ENCODE results near the gene TOB1. TPM values are rescaled to one million over a fixed set of nuclear protein-coding genes. Genes with fewer than 3 reads are reported as not detected.
"Not testable (repeated sequence)": the region's sequence is repeated elsewhere in the genome, so short reads cannot be mapped to it uniquely, and the experiment has no call there.

Gene TOB1
- total and polyA plus RNA-seq, 2 experiments from 2014 or later = 8.4 to 93.8 TPM

GRCh38 chr17:50898369-50899004 is 32.3 kb upstream of the TOB1 start:
- in situ Hi-C loops (cut with MboI) = no loop called here
- no peaks in the 10 kb centered on the region for H3K9me3 ChIP-seq (ENCODE audit: low read depth)
- TF ChIP-seq EZH2phosphoT487 (IDR thresholded peaks at IDR 0.05; ENCODE audit: insufficient read depth, low read depth) (no peak), EZH2 (IDR thresholded peaks at IDR 0.05; ENCODE audit: insufficient read depth, poor library complexity, severe bottlenecking) (no peak)
- H3K9me2 ChIP-seq (ENCODE audit: insufficient read depth) = no peaks in the 10 kb centered on the region
- no peaks in the 10 kb centered on the region for H4K20me1 ChIP-seq (ENCODE audit: insufficient read depth)
- H3K9ac ChIP-seq = no peak overlapping the region
- DNase-seq = no peak
- no peak overlapping the region for H3K4me2 ChIP-seq (ENCODE audit: unreplicated experiment)
- H3K27me3 ChIP-seq (replicated peaks; ENCODE audit: insufficient read depth) = no peaks in the 10 kb centered on the region
- H3F3A ChIP-seq (ENCODE audit: insufficient read depth) = no peaks in the 10 kb centered on the region
- no peak overlapping the region for H3K27ac ChIP-seq
- 86 to 90% methylated on average over 4 of the region's 4 CpGs for WGBS, 2 experiments (ENCODE audit: low coverage in 1 of 2, low lambda C conversion rate in 2 of 2, missing lambda C conversion rate in 2 of 2)
- H2AFZ ChIP-seq = no peak overlapping the region
- H3K36me3 ChIP-seq (ENCODE audit: low read depth) = no peaks in the 10 kb centered on the region
- no peaks in the 10 kb centered on the region for H3K79me2 ChIP-seq (ENCODE audit: insufficient read depth)
- H3K4me1 ChIP-seq (ENCODE audit: insufficient read depth) = no peaks in the 10 kb centered on the region
- no peak overlapping the region for H3K4me3 ChIP-seq

- H3F3A ChIP-seq (ENCODE audit: insufficient read depth); in situ Hi-C loops (cut with MboI); H3K27me3 ChIP-seq (replicated peaks; ENCODE audit: insufficient read depth); H3K4me2 ChIP-seq (ENCODE audit: unreplicated experiment); DNase-seq; H4K20me1 ChIP-seq (ENCODE audit: insufficient read depth); H3K4me3 ChIP-seq; H3K27ac ChIP-seq; H3K79me2 ChIP-seq (ENCODE audit: insufficient read depth); H3K9me3 ChIP-seq (ENCODE audit: low read depth); H3K9me2 ChIP-seq (ENCODE audit: insufficient read depth); H3K36me3 ChIP-seq (ENCODE audit: low read depth); H3K9ac ChIP-seq; H2AFZ ChIP-seq; H3K4me1 ChIP-seq (ENCODE audit: insufficient read depth): not testable (repeated sequence)
- 71 to 72% methylated on average over 4 of the region's 4 CpGs for WGBS, 2 experiments (ENCODE audit: low coverage in 1 of 2, low lambda C conversion rate in 2 of 2, missing lambda C conversion rate in 2 of 2)
Measured at GRCh38 chr17:50894513-50894912, 28.4 kb upstream of the TOB1 start.

DNA sequence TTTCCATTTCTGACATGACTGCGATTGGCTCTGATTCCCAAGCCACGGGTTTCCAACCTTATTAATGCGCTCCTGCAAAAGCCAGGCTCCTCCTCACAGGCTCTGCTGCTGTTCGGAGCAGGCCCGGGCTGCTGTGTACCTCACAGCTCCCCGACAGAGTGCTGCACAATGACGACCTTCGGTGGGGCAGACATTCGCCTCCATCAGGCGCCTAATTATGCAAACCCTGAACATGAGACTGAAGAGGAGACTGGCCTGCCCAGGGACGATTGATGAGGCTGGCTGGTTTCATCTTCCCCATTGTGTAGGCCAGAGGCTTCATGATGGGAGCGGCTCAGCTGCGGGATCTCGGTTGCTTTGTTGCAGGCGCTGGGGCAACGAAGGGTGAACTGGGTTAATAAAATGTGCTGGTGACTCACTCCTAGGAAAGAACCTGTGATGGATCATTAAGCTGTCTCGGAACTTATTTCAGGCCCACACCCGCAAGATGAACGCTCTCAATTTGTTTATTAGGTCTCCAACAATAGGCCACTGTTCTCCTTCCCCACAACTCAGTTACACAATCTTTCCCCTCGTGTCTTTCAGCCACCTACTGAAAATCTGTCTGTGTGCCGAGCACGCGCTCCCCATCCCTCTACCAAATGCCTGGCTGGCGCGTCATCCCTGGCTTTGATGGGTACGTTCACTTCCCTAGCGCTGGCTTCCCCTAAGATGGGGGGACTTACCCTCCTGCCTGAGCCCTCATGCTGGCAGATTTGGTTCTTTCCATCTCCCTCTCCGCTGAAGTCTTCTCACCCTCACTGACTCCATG is 27.2 kb upstream of the TOB1 start:
- 76 to 83% methylated on average over 27 to 28 of the region's 28 CpGs for WGBS, 2 experiments (ENCODE audit: low coverage in 1 of 2, low lambda C conversion rate in 2 of 2, missing lambda C conversion rate in 2 of 2)
- no peaks in the 10 kb centered on the region for H3K27me3 ChIP-seq (replicated peaks; ENCODE audit: insufficient read depth)
- DNase-seq = peak; percentile 22
- H2AFZ ChIP-seq = no peak overlapping the region
- H3K36me3 ChIP-seq (ENCODE audit: low read depth) = no peaks in the 10 kb centered on the region
- in situ Hi-C loops (cut with MboI) = no loop called here
- no peaks in the 10 kb centered on the region for H3K79me2 ChIP-seq (ENCODE audit: insufficient read depth)
- no peaks in the 10 kb centered on the region for H3K9me2 ChIP-seq (ENCODE audit: insufficient read depth)
- no peak overlapping the region for H3K4me3 ChIP-seq
- H3K9ac ChIP-seq = no peak overlapping the region
- H3K9me3 ChIP-seq (ENCODE audit: low read depth) = no peaks in the 10 kb centered on the region
- no peaks in the 10 kb centered on the region for H3K4me1 ChIP-seq (ENCODE audit: insufficient read depth)
- no peaks in the 10 kb centered on the region for H3F3A ChIP-seq (ENCODE audit: insufficient read depth)
- TF ChIP-seq EZH2phosphoT487 (IDR thresholded peaks at IDR 0.05; ENCODE audit: insufficient read depth, low read depth) = no peak
- no peak for TF ChIP-seq EZH2 (IDR thresholded peaks at IDR 0.05; ENCODE audit: insufficient read depth, poor library complexity, severe bottlenecking)
- no peaks in the 10 kb centered on the region for H4K20me1 ChIP-seq (ENCODE audit: insufficient read depth)
- H3K27ac ChIP-seq = no peak overlapping the region
- H3K4me2 ChIP-seq (ENCODE audit: unreplicated experiment) = no peak overlapping the region

DNA sequence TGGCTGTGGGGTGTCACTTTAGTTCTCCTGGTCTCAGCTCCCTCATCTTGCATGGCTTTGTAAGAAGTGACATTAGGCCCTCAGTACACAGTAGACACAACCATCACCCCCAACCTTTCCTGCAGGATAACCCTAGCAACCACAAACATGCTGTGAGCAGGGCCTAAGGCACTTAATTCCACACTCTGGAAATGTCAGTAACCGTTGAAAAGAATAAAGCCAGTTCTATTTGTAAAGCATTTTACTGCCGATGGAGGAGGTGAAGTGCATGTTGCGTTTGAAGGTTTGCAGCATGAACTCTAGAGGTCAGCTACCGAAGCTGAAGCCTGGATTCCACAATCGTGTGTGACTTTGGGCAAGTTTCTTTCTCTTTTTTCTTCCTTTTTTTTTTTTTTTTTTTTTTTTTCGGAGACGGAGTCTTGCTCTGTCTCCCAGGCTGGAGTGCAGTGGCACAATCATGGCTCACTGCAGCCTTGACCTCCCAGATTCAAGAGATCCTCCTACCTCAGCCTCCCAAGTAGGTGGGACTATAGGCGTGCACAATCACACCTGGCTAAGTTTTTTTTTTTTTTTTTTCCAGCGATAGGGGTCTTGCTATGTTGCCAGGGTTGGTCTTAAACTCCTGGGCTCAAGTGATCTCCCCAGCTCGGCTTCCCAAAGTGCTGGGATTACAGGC is 26.1 kb upstream of the TOB1 start:
- Histone ChIP-seq H3K27ac (no peak overlapping the region), H3K4me1 (ENCODE audit: insufficient read depth) (no peaks in the 10 kb centered on the region), H3K79me2 (ENCODE audit: insufficient read depth) (no peaks in the 10 kb centered on the region), H3F3A (ENCODE audit: insufficient read depth) (no peaks in the 10 kb centered on the region), H3K36me3 (ENCODE audit: low read depth) (no peaks in the 10 kb centered on the region), H3K9ac (no peak overlapping the region), H2AFZ (no peak overlapping the region), H3K9me3 (ENCODE audit: low read depth) (no peaks in the 10 kb centered on the region), H3K9me2 (ENCODE audit: insufficient read depth) (no peaks in the 10 kb centered on the region), H3K4me3 (no peak overlapping the region), H3K27me3 (replicated peaks; ENCODE audit: insufficient read depth) (no peaks in the 10 kb centered on the region), H4K20me1 (ENCODE audit: insufficient read depth) (no peaks in the 10 kb centered on the region), H3K4me2 (ENCODE audit: unreplicated experiment) (no peak overlapping the region)
- in situ Hi-C loops (cut with MboI) = no loop called here
- TF ChIP-seq EZH2 (IDR thresholded peaks at IDR 0.05; ENCODE audit: insufficient read depth, poor library complexity, severe bottlenecking) (no peak), EZH2phosphoT487 (IDR thresholded peaks at IDR 0.05; ENCODE audit: insufficient read depth, low read depth) (no peak)
- 75 to 78% methylated on average over 8 to 10 of the region's 10 CpGs for WGBS, 2 experiments (ENCODE audit: low coverage in 1 of 2, low lambda C conversion rate in 2 of 2, missing lambda C conversion rate in 2 of 2)
- no peak for DNase-seq
